B cell (primary cell): Measurements from ENCODE around the gene ZNF723. TPM values are rescaled to one million over a fixed set of nuclear protein-coding genes. Genes with fewer than 3 reads are reported as not detected.
A peak's percentile ranks its signal among the peaks of the same experiment; 100 is the strongest.

Source experiments
- ATAC-seq: fragments of 200-7000 bp; cut with Tn5 transposase; one replicate; pipeline ENCODE4 v1.10.0; 2021; ENCODE audit warnings: low read depth, mild to moderate bottlenecking, moderate number of reproducible peaks, moderate library complexity
- CTCF ChIA-PET: fragments of 350-600 bp; sonication (Branson Sonifier 250); formaldehyde crosslinking; loops from one replicate; lab custom pipeline; 2021; ENCODE audit warnings: antibody characterized with exemption, inconsistent platforms; lab: Charles Lee
- POLR2A ChIA-PET: fragments of 350-600 bp; sonication (Branson Sonifier 250); formaldehyde crosslinking; loops from one replicate; lab custom pipeline; 2021; ENCODE audit warnings: antibody characterized with exemption; lab: Charles Lee
- DNase-seq: peaks from one replicate; pipeline ENCODE4 v3.0.0; 2013
- H2AFZ ChIP-seq: 2 replicates; pipeline ENCODE4 v1.6.1; 2012; ENCODE audit warnings: mild to moderate bottlenecking, low read depth, low read length; ENCODE audit not compliant: insufficient read depth, poor library complexity, severe bottlenecking
- H3K27ac ChIP-seq, 2 donors: 1 replicate in 1 of 2; 2 replicates in 1 of 2; pipeline ENCODE4 v1.5.1; 2012 to 2013; ENCODE audit warnings: low read length in 2 of 2, mild to moderate bottlenecking in 2 of 2, moderate library complexity in 1 of 2
- H3K27me3 ChIP-seq, 4 experiments: fragments of 200-600 bp in 1 of 4; sonication (generic) in 1 of 4; replicated peaks in 1 of 4; 1 replicate in 2 of 4; 2 replicates in 2 of 4; pipeline versions ENCODE4 v1.6.1 to v1.7.0; 2013 to 2016; ENCODE audit warnings: low read length in 3 of 4, mild to moderate bottlenecking in 2 of 4, mixed read lengths in 1 of 4, moderate library complexity in 1 of 4; ENCODE audit not compliant: insufficient read depth in 4 of 4, control insufficient read depth in 3 of 4; ENCODE audit errors: control extremely low read depth in 1 of 4
- H3K36me3 ChIP-seq, 2 experiments: replicated peaks in 1 of 2; 1 replicate in 1 of 2; 2 replicates in 1 of 2; pipeline versions ENCODE4 v1.6.1 to v1.7.1; 2013; ENCODE audit warnings: low read length in 1 of 2; ENCODE audit not compliant: insufficient read depth in 2 of 2, control insufficient read depth in 1 of 2; ENCODE audit errors: control extremely low read depth in 1 of 2, extremely low read depth in 1 of 2
- H3K4me1 ChIP-seq, 2 donors: fragments of 200-600 bp in 1 of 2; sonication (generic) in 1 of 2; 1 replicate in 1 of 2; 2 replicates in 1 of 2; pipeline versions ENCODE4 v1.5.1 to v1.6.1; 2013 to 2017; ENCODE audit warnings: low read length in 2 of 2; ENCODE audit not compliant: control insufficient read depth in 2 of 2, insufficient read depth in 2 of 2
- H3K4me2 ChIP-seq: replicated peaks from 2 replicates; pipeline ENCODE3; 2012; ENCODE audit warnings: mild to moderate bottlenecking, low read depth, low read length; ENCODE audit not compliant: poor library complexity, severe bottlenecking
- H3K4me3 ChIP-seq, 5 experiments: fragments of 200-600 bp in 1 of 5; sonication (generic) in 1 of 5; 1 replicate in 3 of 5; 2 replicates in 2 of 5; pipeline versions ENCODE4 v1.5.1 to v1.7.0; 2011 to 2016; ENCODE audit warnings: low read length in 4 of 5, mild to moderate bottlenecking in 4 of 5, low read depth in 2 of 5, control low read depth in 1 of 5, moderate library complexity in 1 of 5; ENCODE audit not compliant: insufficient read depth in 1 of 5; ENCODE audit errors: control extremely low read depth in 1 of 5, extremely low read depth in 1 of 5
- H3K79me2 ChIP-seq: fragments of 200-600 bp; sonication (generic); one replicate; pipeline ENCODE4 v1.6.0; 2016; ENCODE audit warnings: low read length; ENCODE audit not compliant: control insufficient read depth, insufficient read depth
- H3K9ac ChIP-seq: fragments of 200-600 bp; sonication (generic); 2 replicates; pipeline ENCODE4 v1.6.1; 2017; ENCODE audit warnings: mild to moderate bottlenecking, low read length, moderate library complexity
- H3K9me3 ChIP-seq, 3 donors: one replicate each; pipeline versions ENCODE4 v1.6.1 to v1.7.1; 2013; ENCODE audit warnings: low read length in 2 of 3; ENCODE audit not compliant: control insufficient read depth in 2 of 3, insufficient read depth in 1 of 3; ENCODE audit errors: control extremely low read depth in 1 of 3
- H4K20me1 ChIP-seq: 2 replicates; pipeline ENCODE4 v1.6.0; 2012; ENCODE audit warnings: mild to moderate bottlenecking, low read length; ENCODE audit not compliant: insufficient read depth, control insufficient read depth, poor library complexity, severe bottlenecking
- H3K27ac Mint-ChIP-seq: one replicate; pipeline ENCODE4 v1.8.0; 2021; ENCODE audit warnings: mixed read lengths
- H3K27me3 Mint-ChIP-seq: one replicate; pipeline ENCODE4 v1.8.0; 2021; ENCODE audit warnings: mixed read lengths
- H3K4me1 Mint-ChIP-seq: one replicate; pipeline ENCODE4 v1.8.0; 2021; ENCODE audit warnings: mixed read lengths
- H3K4me3 Mint-ChIP-seq: one replicate; pipeline ENCODE4 v1.8.0; 2021; ENCODE audit warnings: mixed read lengths
- H3K9me3 Mint-ChIP-seq: one replicate; pipeline ENCODE4 v1.8.0; 2022; ENCODE audit warnings: mixed read lengths; ENCODE audit not compliant: insufficient read depth
- EZH2 ChIP-seq: IDR thresholded peaks from 2 replicates; pipeline ENCODE4 v1.6.1; 2012; ENCODE audit warnings: borderline replicate concordance, low read depth, mild to moderate bottlenecking, moderate library complexity, low read length; ENCODE audit not compliant: insufficient read depth, poor library complexity, severe bottlenecking
- WGBS: methylation state at CpG from one replicate; pipeline ENCODE4 v1.1.5; 2013; ENCODE audit warnings: missing lambda C conversion rate; ENCODE audit not compliant: insufficient coverage; 5-methylcytosine and 5-hydroxymethylcytosine counted together
- intact Hi-C: fragments of 100-400 bp; cut with micrococcal nuclease; formaldehyde crosslinking; loops from one replicate; pipeline ENCODE4 v1.10.0; 2022
- polyA minus RNA-seq: library from RNA; depleted of rRNA, polyadenylated mRNA; stranded (reverse); fragments of >200 nt; gene quantifications from 2 replicates; pipeline ENCODE4 v1.2.3, GENCODE V29; 2012
- polyA plus RNA-seq: library from polyadenylated mRNA; depleted of rRNA; stranded (reverse); fragments of >200 nt; gene quantifications from 2 replicates; pipeline ENCODE4 v1.2.3, GENCODE V29; 2012
- total RNA-seq, 2 donors: library from RNA; stranded (reverse); fragments of 120-200 nt in 1 of 2; gene quantifications; 1 replicate in 1 of 2; 2 replicates in 1 of 2; pipeline versions ENCODE4 v1.2.3 to v1.2.4, GENCODE V29; 2013 to 2022
- TF ChIP-seq, protein P1 (sequence below): fragments of 200-600 bp; IDR thresholded peaks from one replicate; pipeline ENCODE4 v1.8.0; 2022; ENCODE audit warnings: antibody characterized with exemption, mild to moderate bottlenecking

Gene ZNF723
- total RNA-seq (not detected in 2 replicates), polyA plus RNA-seq (not detected in 2 replicates), polyA minus RNA-seq (not detected in 2 replicates)
- not detected for total RNA-seq (2013)

DNA sequence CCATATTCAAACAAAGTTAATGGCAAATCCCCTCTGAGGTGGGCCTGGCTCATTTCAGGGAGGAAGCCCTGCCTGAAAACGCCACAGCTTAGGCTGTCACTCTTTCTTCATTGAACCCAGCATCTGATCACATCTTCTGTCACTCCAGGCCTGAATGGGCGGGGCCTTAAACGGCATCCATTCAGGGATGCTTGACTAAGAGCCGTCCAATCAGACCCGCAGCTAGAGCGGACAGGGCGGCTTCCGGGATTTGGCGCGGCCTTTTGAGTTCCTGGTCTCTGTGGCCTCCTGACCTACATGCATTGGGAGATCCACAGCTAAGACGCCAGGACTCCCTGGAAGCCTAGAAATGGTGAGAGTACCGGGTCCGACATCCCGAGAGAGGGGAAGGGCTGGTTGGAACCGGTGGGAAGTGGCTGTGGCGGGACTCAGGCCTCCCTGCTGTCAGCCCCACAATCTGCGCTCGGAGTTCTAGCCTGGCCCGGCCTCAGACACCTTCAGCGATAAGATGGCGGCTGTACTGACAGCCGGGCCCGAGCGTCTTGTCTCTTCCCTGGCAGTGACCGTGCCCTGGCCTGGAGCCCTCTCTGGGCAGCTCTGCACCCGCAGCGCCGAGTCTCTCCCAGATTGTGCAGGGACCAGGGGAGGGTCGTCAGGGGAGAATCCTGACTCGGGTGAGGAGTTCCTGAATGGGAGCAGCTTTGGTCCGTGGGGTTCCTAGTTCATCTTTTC, at the start of gene ZNF723:
TSS of gene ZNF723 (plus strand) at position 261 of the 732 bp plus-strand sequence. CDS start at position 350, 89 bp downstream.
- peaks cover 3% of the 10 kb centered on the region for H3K9me3 Mint-ChIP-seq
- Histone ChIP-seq H3K4me2 (no peak within 1 kb of the TSS), H3K4me3 (no peak within 1 kb of the TSS), H2AFZ (peak within 1 kb of the TSS; percentile 25), H3K27me3 (no peaks in the 10 kb centered on the region), H3K9ac (no peak within 1 kb of the TSS), H3K9me3 (peaks cover 0 to 49% (median 1%) of the 10 kb centered on the region in 3 donors), H3K79me2 (no peaks in the 10 kb centered on the region), H3K27ac (no peak within 1 kb of the TSS), H4K20me1 (no peaks in the 10 kb centered on the region), H3K4me1 (no peaks in the 10 kb centered on the region), H3K36me3 (no peaks in the 10 kb centered on the region)
- no peak within 1 kb of the TSS for H3K4me3 Mint-ChIP-seq
- ChIA-PET CTCF (interaction anchor here (0.7 kb wide), 1 partner anchor 10 kb away, joined by 3 read pairs; no protein-coding TSS in a partner anchor), POLR2A (no interaction called here)
- H3K4me1 Mint-ChIP-seq: no peaks in the 10 kb centered on the region
- TF ChIP-seq, protein P1, sequence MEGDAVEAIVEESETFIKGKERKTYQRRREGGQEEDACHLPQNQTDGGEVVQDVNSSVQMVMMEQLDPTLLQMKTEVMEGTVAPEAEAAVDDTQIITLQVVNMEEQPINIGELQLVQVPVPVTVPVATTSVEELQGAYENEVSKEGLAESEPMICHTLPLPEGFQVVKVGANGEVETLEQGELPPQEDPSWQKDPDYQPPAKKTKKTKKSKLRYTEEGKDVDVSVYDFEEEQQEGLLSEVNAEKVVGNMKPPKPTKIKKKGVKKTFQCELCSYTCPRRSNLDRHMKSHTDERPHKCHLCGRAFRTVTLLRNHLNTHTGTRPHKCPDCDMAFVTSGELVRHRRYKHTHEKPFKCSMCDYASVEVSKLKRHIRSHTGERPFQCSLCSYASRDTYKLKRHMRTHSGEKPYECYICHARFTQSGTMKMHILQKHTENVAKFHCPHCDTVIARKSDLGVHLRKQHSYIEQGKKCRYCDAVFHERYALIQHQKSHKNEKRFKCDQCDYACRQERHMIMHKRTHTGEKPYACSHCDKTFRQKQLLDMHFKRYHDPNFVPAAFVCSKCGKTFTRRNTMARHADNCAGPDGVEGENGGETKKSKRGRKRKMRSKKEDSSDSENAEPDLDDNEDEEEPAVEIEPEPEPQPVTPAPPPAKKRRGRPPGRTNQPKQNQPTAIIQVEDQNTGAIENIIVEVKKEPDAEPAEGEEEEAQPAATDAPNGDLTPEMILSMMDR: no peak
- TF ChIP-seq EZH2: no peak
- DNase-seq: no peak
- H3K27me3 Mint-ChIP-seq: no peaks in the 10 kb centered on the region
- no peak for ATAC-seq
- intact Hi-C loops: no loop called here
- 21% methylated on average over 26 of the region's 31 CpGs for WGBS
- no peak within 1 kb of the TSS for H3K27ac Mint-ChIP-seq
